Activated CD4-positive, alpha-beta memory T cell treated with anti-CD3 and anti-CD28 coated beads for 36 hours (primary cell): ENCODE data around the gene DCAF5. TPM values are rescaled to one million over a fixed set of nuclear protein-coding genes. Genes with fewer than 3 reads are reported as not detected.

Experiments
- CTCF ChIA-PET: fragments of 350-600 bp; sonication (Branson Sonifier 250); formaldehyde crosslinking; loops from one replicate; lab custom pipeline; 2021; ENCODE audit warnings: antibody characterized with exemption, inconsistent platforms; lab: Charles Lee
- POLR2A ChIA-PET: fragments of 350-600 bp; sonication (Branson Sonifier 250); formaldehyde crosslinking; loops from one replicate; lab custom pipeline; 2021; ENCODE audit warnings: antibody characterized with exemption; lab: Charles Lee
- DNase-seq: peaks from one replicate; pipeline ENCODE4 v3.0.0-alpha.2; 2020
- H3K27ac Mint-ChIP-seq: one replicate; pipeline ENCODE4 v1.8.0; 2021; ENCODE audit warnings: mixed read lengths
- H3K27me3 Mint-ChIP-seq: one replicate; pipeline ENCODE4 v1.8.0; 2021; ENCODE audit warnings: mixed read lengths
- H3K36me3 Mint-ChIP-seq: one replicate; pipeline ENCODE4 v1.8.0; 2021; ENCODE audit warnings: mixed read lengths
- H3K4me1 Mint-ChIP-seq: one replicate; pipeline ENCODE4 v1.8.0; 2021; ENCODE audit warnings: low read depth, mixed read lengths
- H3K4me3 Mint-ChIP-seq: one replicate; pipeline ENCODE4 v1.8.0; 2021; ENCODE audit warnings: mild to moderate bottlenecking, mixed read lengths
- H3K9me3 Mint-ChIP-seq: one replicate; pipeline ENCODE4 v1.8.0; 2021; ENCODE audit warnings: mixed read lengths
- intact Hi-C: fragments of 100-400 bp; cut with micrococcal nuclease; formaldehyde crosslinking; loops from one replicate; pipeline ENCODE4 v1.15.1; 2023
- total RNA-seq, 2 experiments: library from RNA; stranded (reverse); gene quantifications; one replicate each; pipeline ENCODE4 v1.2.3, GENCODE V29; 2021

DCAF5 gene
- total RNA-seq, 2 experiments from 2014 or later, result 32.3 to 34.0 TPM

GRCh38 chr14:69161590-69161989 lies 8.7 kb upstream of the DCAF5 start:
- peaks cover 18% of the 10 kb centered on the region for H3K9me3 Mint-ChIP-seq
- no peak for DNase-seq
- no peaks in the 10 kb centered on the region for H3K4me1 Mint-ChIP-seq
- intact Hi-C loops, result no loop called here
- CTCF ChIA-PET, result interaction anchor here (1.0 kb wide), 1 partner anchor 10 kb away, joined by 4 read pairs; no protein-coding TSS in a partner anchor
- H3K27me3 Mint-ChIP-seq, result peaks cover 15% of the 10 kb centered on the region
- H3K36me3 Mint-ChIP-seq, result peaks cover 6% of the 10 kb centered on the region
- POLR2A ChIA-PET, result no interaction called here
- H3K27ac Mint-ChIP-seq, result no peak overlapping the region
- no peak overlapping the region for H3K4me3 Mint-ChIP-seq

GRCh38 chr14:69156224-69156623 lies 3.3 kb upstream of the DCAF5 start:
- Mint-ChIP-seq H3K36me3 (peaks cover 4% of the 10 kb centered on the region), H3K9me3 (no peaks in the 10 kb centered on the region), H3K27ac (no peak overlapping the region), H3K4me1 (peaks cover 7% of the 10 kb centered on the region), H3K27me3 (peaks cover 6% of the 10 kb centered on the region), H3K4me3 (no peak overlapping the region)
- no peak for DNase-seq
- ChIA-PET POLR2A (no interaction called here), CTCF (no interaction called here)
- intact Hi-C loops, result no loop called here

GRCh38 chr14:69154779-69155178 lies 1.9 kb upstream of the DCAF5 start:
- DNase-seq, result no peak
- Mint-ChIP-seq H3K4me3 (no peak overlapping the region), H3K27ac (no peak overlapping the region), H3K9me3 (no peaks in the 10 kb centered on the region), H3K36me3 (peaks cover 4% of the 10 kb centered on the region), H3K27me3 (no peaks in the 10 kb centered on the region), H3K4me1 (peaks cover 20% of the 10 kb centered on the region)
- ChIA-PET POLR2A (interaction anchor here (0.8 kb wide), 1 partner anchor 37 kb away, joined by 3 read pairs; no protein-coding TSS in a partner anchor), CTCF (interaction anchor here (0.8 to 10.6 kb wide), 2 partner anchors 23 to 67 kb away, joined by 3 to 146 read pairs; no protein-coding TSS in a partner anchor)
- intact Hi-C loops, result loop anchor here (5.0 kb wide), 3 partner anchors 458 to 1457 kb away; partner anchors contain the start of genes COX16, RDH11 and SUSD6

GRCh38 chr14:69153873-69154270 lies 953 bp upstream of the DCAF5 start:
- intact Hi-C loops, result loop anchor here (1.0 to 5.0 kb wide), 4 partner anchors 25 to 1457 kb away; partner anchors contain the start of genes COX16, RDH11 and SUSD6
- peak overlapping the region; percentile 75 for H3K27ac Mint-ChIP-seq
- peaks cover 6% of the 10 kb centered on the region for H3K36me3 Mint-ChIP-seq

GRCh38 chr14:69153152-69153872 lies 393 bp upstream of the DCAF5 start:
- Mint-ChIP-seq H3K27me3 (no peaks in the 10 kb centered on the region), H3K27ac (peak overlapping the region; percentile 92), H3K9me3 (no peaks in the 10 kb centered on the region), H3K36me3 (peaks cover 10% of the 10 kb centered on the region), H3K4me1 (peaks cover 33% of the 10 kb centered on the region), H3K4me3 (peak overlapping the region; percentile 91)
- POLR2A ChIA-PET, result interaction anchor here (0.8 to 1.6 kb wide), 4 partner anchors 21 to 614 kb away, joined by 3 to 8 read pairs (median 4); partner anchors contain the start of genes ERH, EXD2, SLC39A9 and SRSF5
- intact Hi-C loops, result loop anchor here (1.0 to 5.0 kb wide), 4 partner anchors 24 to 1456 kb away; partner anchors contain the start of genes COX16, RDH11 and SUSD6
- CTCF ChIA-PET, result interaction anchor here (0.6 to 10.6 kb wide), 4 partner anchors 22 to 243 kb away, joined by 3 to 146 read pairs (median 4); no protein-coding TSS in a partner anchor
- DNase-seq, result no peak

More at GRCh38 chr14:69153873-69154270, 953 bp upstream of the DCAF5 start:
- Mint-ChIP-seq H3K4me1 (peaks cover 29% of the 10 kb centered on the region), H3K27me3 (no peaks in the 10 kb centered on the region), H3K9me3 (no peaks in the 10 kb centered on the region), H3K4me3 (peak overlapping the region; percentile 81)
- ChIA-PET POLR2A (interaction anchor here (0.8 to 1.6 kb wide), 3 partner anchors 38 to 613 kb away, joined by 3 to 5 read pairs (median 3); partner anchors contain the start of genes ERH, SLC39A9 and SRSF5), CTCF (interaction anchor here (0.6 to 10.6 kb wide), 4 partner anchors 16 to 244 kb away, joined by 3 to 146 read pairs (median 3); no protein-coding TSS in a partner anchor)
- peak; percentile 14 for DNase-seq

- Mint-ChIP-seq H3K9me3 (no peaks in the 10 kb centered on the region), H3K4me1 (peaks cover 42% of the 10 kb centered on the region), H3K27ac (peak overlapping the region; percentile 92), H3K27me3 (no peaks in the 10 kb centered on the region), H3K4me3 (peak overlapping the region; percentile 91), H3K36me3 (peaks cover 12% of the 10 kb centered on the region)
- DNase-seq, result peak; percentile 65
- ChIA-PET CTCF (interaction anchor here (0.8 to 10.6 kb wide), 10 partner anchors 9 to 242 kb away, joined by 3 to 146 read pairs (median 4); no protein-coding TSS in a partner anchor), POLR2A (interaction anchor here (0.8 to 1.6 kb wide), 6 partner anchors 14 to 245 kb away, joined by 3 to 8 read pairs (median 5); partner anchors contain the start of genes ERH, EXD2 and SLC39A9)
- intact Hi-C loops, result loop anchor here (5.0 kb wide), 3 partner anchors 460 to 1455 kb away; partner anchors contain the start of genes COX16, RDH11 and SUSD6
These were observed 578 bp downstream of the DCAF5 start for GRCh38 chr14:69152181-69152901.

GRCh38 chr14:69151458-69152180 lies 1.3 kb downstream of the DCAF5 start:
- intact Hi-C loops, result loop anchor here (1.0 to 5.0 kb wide), 6 partner anchors 19 to 1454 kb away; partner anchors contain the start of genes COX16, ERH, EXD2 and RDH11
- H3K27me3 Mint-ChIP-seq, result no peaks in the 10 kb centered on the region
- no peaks in the 10 kb centered on the region for H3K9me3 Mint-ChIP-seq
- H3K4me3 Mint-ChIP-seq, result peak overlapping the region; percentile 91
- H3K36me3 Mint-ChIP-seq, result peaks cover 14% of the 10 kb centered on the region
- ChIA-PET CTCF (interaction anchor here (0.7 to 10.6 kb wide), 12 partner anchors 8 to 241 kb away, joined by 3 to 146 read pairs (median 4); partner anchors contain the start of gene EXD2), POLR2A (interaction anchor here (0.6 to 1.6 kb wide), 4 partner anchors 14 to 1196 kb away, joined by 3 to 7 read pairs (median 4); partner anchors contain the start of gene EXD2)
- peaks cover 49% of the 10 kb centered on the region for H3K4me1 Mint-ChIP-seq
- peak overlapping the region; percentile 92 for H3K27ac Mint-ChIP-seq
- peak; percentile 84 for DNase-seq

GRCh38 chr14:69149461-69150244 lies 3.3 kb downstream of the DCAF5 start:
- no peaks in the 10 kb centered on the region for H3K27me3 Mint-ChIP-seq
- DNase-seq, result no peak
- H3K4me1 Mint-ChIP-seq, result peaks cover 59% of the 10 kb centered on the region

GRCh38 chr14:69142101-69142500 lies 10.8 kb downstream of the DCAF5 start:
- DNase-seq, result no peak
- Mint-ChIP-seq H3K27me3 (no peaks in the 10 kb centered on the region), H3K27ac (no peak overlapping the region), H3K4me1 (peaks cover 47% of the 10 kb centered on the region), H3K9me3 (no peaks in the 10 kb centered on the region), H3K36me3 (peaks cover 6% of the 10 kb centered on the region), H3K4me3 (no peak overlapping the region)
- CTCF ChIA-PET, result interaction anchor here (1.4 to 5.3 kb wide), 2 partner anchors 10 to 12 kb away, joined by 3 to 32 read pairs; no protein-coding TSS in a partner anchor
- intact Hi-C loops, result no loop called here
- POLR2A ChIA-PET, result interaction anchor here (0.6 kb wide), 1 partner anchor 11 kb away, joined by 3 read pairs; no protein-coding TSS in a partner anchor

More at GRCh38 chr14:69149461-69150244, 3.3 kb downstream of the DCAF5 start:
- POLR2A ChIA-PET, result no interaction called here
- Mint-ChIP-seq H3K27ac (peak overlapping the region; percentile 3), H3K4me3 (peak overlapping the region; percentile 33), H3K9me3 (no peaks in the 10 kb centered on the region), H3K36me3 (peaks cover 19% of the 10 kb centered on the region)
- intact Hi-C loops, result loop anchor here (2.0 to 5.0 kb wide), 4 partner anchors 17 to 1452 kb away; partner anchors contain the start of genes COX16, RDH11 and SUSD6
- CTCF ChIA-PET, result interaction anchor here (1.0 to 10.6 kb wide), 5 partner anchors 10 to 93 kb away, joined by 3 to 146 read pairs (median 3); partner anchors contain the start of gene EXD2

- ChIA-PET CTCF (interaction anchor here (1.4 to 5.3 kb wide), 2 partner anchors 10 to 12 kb away, joined by 3 to 32 read pairs; no protein-coding TSS in a partner anchor), POLR2A (interaction anchor here (0.6 kb wide), 1 partner anchor 10 kb away, joined by 3 read pairs; no protein-coding TSS in a partner anchor)
- peaks cover 43% of the 10 kb centered on the region for H3K4me1 Mint-ChIP-seq
- H3K27me3 Mint-ChIP-seq, result no peaks in the 10 kb centered on the region
- intact Hi-C loops, result no loop called here
- peaks cover 6% of the 10 kb centered on the region for H3K36me3 Mint-ChIP-seq
- H3K27ac Mint-ChIP-seq, result no peak overlapping the region
- no peak overlapping the region for H3K4me3 Mint-ChIP-seq
- H3K9me3 Mint-ChIP-seq, result no peaks in the 10 kb centered on the region
- DNase-seq, result no peak
These were observed 11.4 kb downstream of the DCAF5 start for GRCh38 chr14:69141550-69141949.
